ENCODE results near the gene GPR161.
"Not testable (repeated sequence)": the region's sequence is repeated elsewhere in the genome, so short reads cannot be mapped to it uniquely, and the experiment has no call there.

The GPR161 gene

GRCh38 chr1:168065506-168065905 lies 71.2 kb downstream of the GPR161 start:
- TF ChIP-seq ZFX (IDR thresholded peaks at IDR 0.05), result no peak
- no peak for TF ChIP-seq CTCF (conservative IDR thresholded peaks at IDR 0.05)
- H3K27ac ChIP-seq, result no peak overlapping the region

GRCh38 chr1:168064216-168064615 lies 72.5 kb downstream of the GPR161 start:
- TF ChIP-seq ZFX (IDR thresholded peaks at IDR 0.05) (no peak), CTCF (conservative IDR thresholded peaks at IDR 0.05) (no peak)
- no peak overlapping the region for H3K27ac ChIP-seq

- TF ChIP-seq ZFX (IDR thresholded peaks at IDR 0.05) (no peak), CTCF (conservative IDR thresholded peaks at IDR 0.05) (no peak)
- H3K27ac ChIP-seq, result no peak overlapping the region
Measured at GRCh38 chr1:168057921-168058320, 78.8 kb downstream of the GPR161 start.

GRCh38 chr1:168057355-168057754 lies 79.4 kb downstream of the GPR161 start:
- TF ChIP-seq CTCF (conservative IDR thresholded peaks at IDR 0.05), result no peak
- no peak overlapping the region for H3K27ac ChIP-seq

- not testable (repeated sequence) for H3K27ac ChIP-seq
Measured at GRCh38 chr1:168056152-168056551, 80.6 kb downstream of the GPR161 start.

- TF ChIP-seq CTCF (conservative IDR thresholded peaks at IDR 0.05) (no peak), ZFX (IDR thresholded peaks at IDR 0.05) (no peak)
- no peak overlapping the region for H3K27ac ChIP-seq
Measured at GRCh38 chr1:168054117-168054516, 82.6 kb downstream of the GPR161 start.

- TF ChIP-seq ZFX (IDR thresholded peaks at IDR 0.05), result no peak
- TF ChIP-seq CTCF (conservative IDR thresholded peaks at IDR 0.05), result no peak
- H3K27ac ChIP-seq, result no peak overlapping the region
Measured at GRCh38 chr1:168053681-168054080, 83.0 kb downstream of the GPR161 start.

- TF ChIP-seq CTCF (conservative IDR thresholded peaks at IDR 0.05), result no peak
- TF ChIP-seq ZFX (IDR thresholded peaks at IDR 0.05), result no peak
- H3K27ac ChIP-seq, result no peak overlapping the region
Measured at GRCh38 chr1:168050880-168051279, 85.8 kb downstream of the GPR161 start.
